ENCODE measurements around the gene CYP27C1. TPM values are rescaled to one million over a fixed set of nuclear protein-coding genes. Genes with fewer than 3 reads are reported as not detected.

The CYP27C1 gene
- total RNA-seq, 2 donors from 2014 or later, result not detected

- Mint-ChIP-seq H3K36me3 (ENCODE audit: insufficient read depth in 2 of 2) (no peaks in the 10 kb centered on the region), H3K27me3 (ENCODE audit: low read depth) (no peaks in the 10 kb centered on the region), H3K9me3 (no peaks in the 10 kb centered on the region), H3K4me1 (ENCODE audit: low read depth) (no peaks in the 10 kb centered on the region), H3K27ac (no peak overlapping the region), H3K4me3 (no peak overlapping the region)
- DNase-seq (no peak), ATAC-seq (replicated peaks in 1 of 2) (no peak)
These were observed 24.7 kb downstream of the CYP27C1 start for GRCh38 chr2:127195140-127196074.

- H3K27ac Mint-ChIP-seq, result no peak overlapping the region
- no peak for ATAC-seq (replicated peaks in 1 of 2)
- DNase-seq, result no peak
These were observed 25.7 kb downstream of the CYP27C1 start for GRCh38 chr2:127194447-127194846.

GRCh38 chr2:127193967-127194280 is 26.2 kb downstream of the CYP27C1 start:
- ATAC-seq (replicated peaks in 1 of 2), result no peak
- no peak overlapping the region for H3K27ac Mint-ChIP-seq
- DNase-seq, result no peak
- H3K4me3 Mint-ChIP-seq, result no peak overlapping the region
- peaks cover 2% of the 10 kb centered on the region for H3K27me3 Mint-ChIP-seq (ENCODE audit: low read depth)
- no peaks in the 10 kb centered on the region for H3K36me3 Mint-ChIP-seq (ENCODE audit: insufficient read depth in 2 of 2)
- no peaks in the 10 kb centered on the region for H3K4me1 Mint-ChIP-seq (ENCODE audit: low read depth)
- H3K9me3 Mint-ChIP-seq, result no peaks in the 10 kb centered on the region

More at GRCh38 chr2:127194447-127194846, 25.7 kb downstream of the CYP27C1 start:
- Mint-ChIP-seq H3K4me3 (no peak overlapping the region), H3K36me3 (ENCODE audit: insufficient read depth in 2 of 2) (no peaks in the 10 kb centered on the region), H3K27me3 (ENCODE audit: low read depth) (no peaks in the 10 kb centered on the region), H3K9me3 (no peaks in the 10 kb centered on the region), H3K4me1 (ENCODE audit: low read depth) (no peaks in the 10 kb centered on the region)

- H3K36me3 Mint-ChIP-seq (ENCODE audit: insufficient read depth in 2 of 2), result no peaks in the 10 kb centered on the region
- peaks cover 8% of the 10 kb centered on the region for H3K27me3 Mint-ChIP-seq (ENCODE audit: low read depth)
- H3K27ac Mint-ChIP-seq, result no peak overlapping the region
- no peaks in the 10 kb centered on the region for H3K9me3 Mint-ChIP-seq
- no peak for DNase-seq
- ATAC-seq (replicated peaks in 1 of 2), result no peak
- H3K4me1 Mint-ChIP-seq (ENCODE audit: low read depth), result no peaks in the 10 kb centered on the region
- H3K4me3 Mint-ChIP-seq, result no peak overlapping the region
These were observed 26.7 kb downstream of the CYP27C1 start for GRCh38 chr2:127193164-127193966.

- DNase-seq, result no peak
- Mint-ChIP-seq H3K36me3 (ENCODE audit: insufficient read depth in 2 of 2) (no peaks in the 10 kb centered on the region), H3K27me3 (ENCODE audit: low read depth) (peaks cover 21% of the 10 kb centered on the region), H3K4me1 (ENCODE audit: low read depth) (no peaks in the 10 kb centered on the region), H3K27ac (no peak overlapping the region), H3K4me3 (no peak overlapping the region), H3K9me3 (no peaks in the 10 kb centered on the region)
- no peak for ATAC-seq (replicated peaks in 1 of 2)
These were observed 28.5 kb downstream of the CYP27C1 start for GRCh38 chr2:127191331-127192219.

GRCh38 chr2:127188797-127189196 is 31.3 kb downstream of the CYP27C1 start:
- Mint-ChIP-seq H3K36me3 (ENCODE audit: insufficient read depth in 2 of 2) (no peaks in the 10 kb centered on the region), H3K27ac (no peak overlapping the region), H3K4me1 (ENCODE audit: low read depth) (no peaks in the 10 kb centered on the region), H3K27me3 (ENCODE audit: low read depth) (peaks cover 24% of the 10 kb centered on the region), H3K9me3 (no peaks in the 10 kb centered on the region), H3K4me3 (no peak overlapping the region)
- ATAC-seq (replicated peaks in 1 of 2) (no peak), DNase-seq (no peak)

- no peaks in the 10 kb centered on the region for H3K36me3 Mint-ChIP-seq (ENCODE audit: insufficient read depth in 2 of 2)
- no peak overlapping the region for H3K4me3 Mint-ChIP-seq
- DNase-seq, result no peak
- H3K27me3 Mint-ChIP-seq (ENCODE audit: low read depth), result peaks cover 34% of the 10 kb centered on the region
- no peak for ATAC-seq (replicated peaks in 1 of 2)
- no peaks in the 10 kb centered on the region for H3K9me3 Mint-ChIP-seq
- H3K27ac Mint-ChIP-seq, result no peak overlapping the region
- no peaks in the 10 kb centered on the region for H3K4me1 Mint-ChIP-seq (ENCODE audit: low read depth)
These were observed 32.3 kb downstream of the CYP27C1 start for GRCh38 chr2:127187831-127188230.

GRCh38 chr2:127187081-127187775 is 32.9 kb downstream of the CYP27C1 start:
- DNase-seq (no peak), ATAC-seq (replicated peaks in 1 of 2) (no peak)
- no peaks in the 10 kb centered on the region for H3K9me3 Mint-ChIP-seq
- peaks cover 34% of the 10 kb centered on the region for H3K27me3 Mint-ChIP-seq (ENCODE audit: low read depth)
- no peaks in the 10 kb centered on the region for H3K4me1 Mint-ChIP-seq (ENCODE audit: low read depth)
- no peak overlapping the region for H3K4me3 Mint-ChIP-seq
- H3K36me3 Mint-ChIP-seq (ENCODE audit: insufficient read depth in 2 of 2), result no peaks in the 10 kb centered on the region
- no peak overlapping the region for H3K27ac Mint-ChIP-seq

- ATAC-seq (replicated peaks in 1 of 2) (no peak), DNase-seq (no peak)
- H3K4me3 Mint-ChIP-seq, result no peak overlapping the region
- H3K27me3 Mint-ChIP-seq (ENCODE audit: low read depth), result peaks cover 34% of the 10 kb centered on the region
- H3K27ac Mint-ChIP-seq, result no peak overlapping the region
- peaks cover under 1% of the 10 kb centered on the region in 2 donors for H3K9me3 Mint-ChIP-seq
- no peaks in the 10 kb centered on the region for H3K4me1 Mint-ChIP-seq (ENCODE audit: low read depth)
- peaks cover 0 to under 1% of the 10 kb centered on the region in 2 donors for H3K36me3 Mint-ChIP-seq (ENCODE audit: insufficient read depth in 2 of 2)
These were observed 34.4 kb downstream of the CYP27C1 start for GRCh38 chr2:127185705-127186104.

GRCh38 chr2:127185093-127185492 is 35.0 kb downstream of the CYP27C1 start:
- Mint-ChIP-seq H3K27me3 (ENCODE audit: low read depth) (peaks cover 34% of the 10 kb centered on the region), H3K4me3 (no peak overlapping the region), H3K9me3 (peaks cover 3 to 6% of the 10 kb centered on the region in 2 donors), H3K27ac (no peak overlapping the region), H3K36me3 (ENCODE audit: insufficient read depth in 2 of 2) (peaks cover 1 to 2% of the 10 kb centered on the region in 2 donors), H3K4me1 (ENCODE audit: low read depth) (no peaks in the 10 kb centered on the region)
- DNase-seq (peak in 1 of 2 donors; percentile 10), ATAC-seq (replicated peaks in 1 of 2) (no peak)

GRCh38 chr2:127183771-127184170 is 36.3 kb downstream of the CYP27C1 start:
- no peak for ATAC-seq (replicated peaks in 1 of 2)
- DNase-seq, result no peak
- peaks cover 1 to 2% of the 10 kb centered on the region in 2 donors for H3K36me3 Mint-ChIP-seq (ENCODE audit: insufficient read depth in 2 of 2)
- H3K27ac Mint-ChIP-seq, result no peak overlapping the region
- H3K4me1 Mint-ChIP-seq (ENCODE audit: low read depth), result no peaks in the 10 kb centered on the region
- peaks cover 3 to 6% of the 10 kb centered on the region in 2 donors for H3K9me3 Mint-ChIP-seq
- H3K27me3 Mint-ChIP-seq (ENCODE audit: low read depth), result peaks cover 37% of the 10 kb centered on the region
- no peak overlapping the region for H3K4me3 Mint-ChIP-seq

Measured in activated T-cell treated with anti-CD3 and anti-CD28 coated beads, Interleukin-2, amount 50 U/mL, for 72 hours (primary cell).